GM12892 (cell line): Measurements from ENCODE around the gene ARF4.

Experiments used
- POLR2AphosphoS5 ChIP-seq: IDR thresholded peaks from 2 replicates; pipeline ENCODE4 v1.6.1; 2011; ENCODE audit warnings: low read depth, low read length, control low read depth
- TAF1 ChIP-seq: IDR thresholded peaks from 2 replicates; pipeline ENCODE4 v1.6.1; 2011; ENCODE audit warnings: low read depth, mild to moderate bottlenecking, control low read depth, low read length, borderline replicate concordance

- no peak for TF ChIP-seq TAF1
- TF ChIP-seq POLR2AphosphoS5, result no peak
Observed at GRCh38 chr3:57644740-57645139, 47.6 kb upstream of the ARF4 start.
